GM19452 (cell line): ENCODE measurements around the gene LSM14B.
"Not testable (repeated sequence)": the region's sequence is repeated elsewhere in the genome, so short reads cannot be mapped to it uniquely, and the experiment has no call there.

Experiments used
- ATAC-seq: cut with Tn5 transposase; IDR thresholded peaks from one replicate; pipeline ENCODE4 v1.9.1; 2021; ENCODE audit not compliant: unreplicated experiment

LSM14B gene

DNA sequence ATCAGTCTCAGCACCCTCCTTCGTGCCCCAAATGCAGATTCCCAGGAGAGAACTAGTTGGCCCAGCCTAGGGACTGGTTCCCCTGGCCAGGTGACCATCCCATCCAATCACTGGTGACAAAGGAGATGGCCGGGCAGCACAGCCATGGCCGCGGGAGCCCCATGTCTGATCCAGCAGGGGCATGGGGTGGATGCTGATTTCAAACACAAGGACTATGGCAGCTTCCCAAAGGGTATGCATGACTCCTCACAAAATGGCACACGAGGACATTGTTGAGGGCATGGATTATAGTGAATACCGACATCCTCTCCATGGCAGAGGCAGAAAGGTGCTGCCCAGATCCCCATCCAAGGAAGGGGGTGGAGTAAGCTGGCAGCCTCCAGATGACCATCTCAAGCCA, 9.9 kb upstream of the LSM14B start:
- ATAC-seq: no peak

DNA sequence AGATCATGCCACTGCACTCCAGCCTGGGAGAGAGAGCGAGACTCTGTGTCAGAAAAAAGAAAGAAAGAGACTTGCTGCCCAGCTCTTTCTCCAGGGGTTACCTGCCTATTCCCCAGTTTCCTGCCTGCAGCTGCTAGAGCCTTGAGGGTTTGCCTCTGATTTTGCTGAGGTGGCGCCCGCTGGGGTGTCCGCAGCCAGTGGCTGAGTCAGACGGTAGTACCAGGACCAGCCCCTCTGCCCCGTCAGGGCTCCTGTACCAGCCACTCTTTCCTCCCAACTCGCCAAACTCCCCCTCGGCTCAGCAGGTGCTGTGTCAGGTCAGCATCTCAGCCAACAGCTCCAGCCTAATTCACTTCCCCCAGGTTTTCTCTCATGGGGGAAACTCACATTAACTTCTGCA, 7.4 kb upstream of the LSM14B start:
- no peak for ATAC-seq

DNA sequence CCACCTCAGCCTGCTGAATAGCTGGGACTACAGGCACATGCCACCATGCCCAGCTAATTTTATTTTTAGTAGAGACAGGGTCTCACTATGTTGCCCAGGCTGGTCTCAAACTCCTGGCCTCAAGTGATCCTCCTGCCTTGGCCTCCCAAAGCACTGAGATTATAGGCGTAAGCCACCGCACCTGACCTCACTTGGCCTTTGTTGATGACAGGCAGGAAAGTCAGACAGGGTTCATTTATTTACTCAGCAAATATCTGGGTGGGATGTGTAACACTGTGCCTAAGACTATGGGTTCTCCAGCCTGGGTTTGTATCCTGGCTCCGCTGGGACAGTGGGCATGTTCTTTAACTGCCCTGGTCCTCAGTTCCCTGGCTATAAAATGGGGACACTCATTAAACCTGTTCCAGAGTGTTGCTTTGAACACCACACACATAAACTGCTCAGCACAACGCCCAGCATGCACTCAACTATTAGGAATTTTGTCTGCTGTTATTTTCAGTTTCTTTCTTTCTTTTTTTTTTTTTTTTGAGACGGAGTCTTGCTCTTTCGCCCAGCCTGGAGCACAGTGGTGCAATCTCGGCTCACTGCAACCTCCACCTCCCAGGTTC, 6.4 kb upstream of the LSM14B start:
- ATAC-seq: not testable (repeated sequence)

DNA sequence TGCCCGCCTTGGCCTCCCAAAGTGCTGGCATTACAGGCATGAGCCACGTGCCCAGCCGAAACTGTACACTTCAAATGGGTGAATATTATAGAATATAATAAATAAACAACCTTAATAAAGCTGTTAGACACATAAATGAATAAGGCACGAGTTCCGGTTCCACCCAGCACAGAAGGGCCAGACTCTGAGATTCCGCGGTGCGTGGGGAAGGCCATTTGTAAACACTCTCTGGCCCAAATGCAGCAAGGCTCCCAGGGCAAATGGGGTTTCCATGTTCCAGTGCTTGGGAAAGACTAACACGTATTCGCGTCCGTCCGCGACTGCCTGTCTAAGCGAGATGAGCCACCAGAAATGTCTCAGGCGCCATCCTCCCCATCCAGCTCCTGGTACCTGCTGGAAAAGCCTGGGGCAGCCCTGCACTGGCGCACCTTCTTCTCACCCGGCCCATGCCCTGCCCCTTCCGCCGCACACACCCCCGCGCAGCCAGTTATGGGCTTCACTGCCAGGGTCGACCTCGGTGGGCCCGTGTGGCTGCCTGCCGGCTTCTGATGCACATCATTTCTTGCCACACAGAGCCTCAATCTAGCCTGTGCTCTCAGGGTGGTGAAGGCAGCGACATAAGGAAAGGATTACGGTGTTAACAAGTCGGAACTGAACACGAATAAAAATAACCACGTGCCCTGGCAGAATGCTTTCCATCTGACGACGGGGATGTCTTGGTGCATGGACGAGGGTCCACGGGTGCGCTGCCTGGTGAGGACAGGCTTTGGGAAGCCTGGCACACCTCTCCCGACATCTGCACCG, 5.5 kb upstream of the LSM14B start:
- ATAC-seq: no peak

DNA sequence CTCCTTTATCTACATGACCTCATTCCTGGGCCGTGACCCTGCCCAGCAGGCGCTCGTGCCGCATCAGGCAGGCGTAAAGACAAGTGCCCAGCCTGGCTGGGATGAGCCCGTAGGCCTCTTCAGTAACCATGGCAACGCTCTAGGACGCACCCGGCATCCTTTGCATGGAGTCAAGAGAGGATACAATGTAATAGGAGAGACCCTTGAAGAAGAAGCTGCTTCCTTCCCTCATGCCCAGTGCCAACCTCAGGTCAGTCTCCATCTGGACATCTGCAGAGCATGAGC, 5.0 kb upstream of the LSM14B start:
- ATAC-seq: no peak

DNA sequence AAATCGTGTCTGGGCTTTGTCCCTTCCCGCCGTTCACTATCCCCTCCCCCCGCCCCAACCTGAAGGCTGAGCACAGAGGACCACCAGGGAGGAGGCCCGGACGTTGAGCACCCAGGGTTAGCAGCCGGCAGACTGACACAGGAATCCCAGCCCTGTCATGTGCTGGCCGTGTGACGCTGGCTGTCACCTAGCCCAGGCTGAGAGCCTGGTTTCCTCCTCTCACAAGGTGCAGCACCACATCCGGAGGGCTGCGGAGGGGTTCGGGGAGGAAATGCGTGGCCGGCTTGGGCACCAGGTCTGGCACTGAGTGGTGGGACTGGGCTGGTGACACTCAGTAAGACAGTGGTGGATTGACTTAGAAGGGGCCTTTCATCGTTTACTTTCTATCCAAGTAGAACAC, 4.6 kb upstream of the LSM14B start:
- ATAC-seq: no peak

DNA sequence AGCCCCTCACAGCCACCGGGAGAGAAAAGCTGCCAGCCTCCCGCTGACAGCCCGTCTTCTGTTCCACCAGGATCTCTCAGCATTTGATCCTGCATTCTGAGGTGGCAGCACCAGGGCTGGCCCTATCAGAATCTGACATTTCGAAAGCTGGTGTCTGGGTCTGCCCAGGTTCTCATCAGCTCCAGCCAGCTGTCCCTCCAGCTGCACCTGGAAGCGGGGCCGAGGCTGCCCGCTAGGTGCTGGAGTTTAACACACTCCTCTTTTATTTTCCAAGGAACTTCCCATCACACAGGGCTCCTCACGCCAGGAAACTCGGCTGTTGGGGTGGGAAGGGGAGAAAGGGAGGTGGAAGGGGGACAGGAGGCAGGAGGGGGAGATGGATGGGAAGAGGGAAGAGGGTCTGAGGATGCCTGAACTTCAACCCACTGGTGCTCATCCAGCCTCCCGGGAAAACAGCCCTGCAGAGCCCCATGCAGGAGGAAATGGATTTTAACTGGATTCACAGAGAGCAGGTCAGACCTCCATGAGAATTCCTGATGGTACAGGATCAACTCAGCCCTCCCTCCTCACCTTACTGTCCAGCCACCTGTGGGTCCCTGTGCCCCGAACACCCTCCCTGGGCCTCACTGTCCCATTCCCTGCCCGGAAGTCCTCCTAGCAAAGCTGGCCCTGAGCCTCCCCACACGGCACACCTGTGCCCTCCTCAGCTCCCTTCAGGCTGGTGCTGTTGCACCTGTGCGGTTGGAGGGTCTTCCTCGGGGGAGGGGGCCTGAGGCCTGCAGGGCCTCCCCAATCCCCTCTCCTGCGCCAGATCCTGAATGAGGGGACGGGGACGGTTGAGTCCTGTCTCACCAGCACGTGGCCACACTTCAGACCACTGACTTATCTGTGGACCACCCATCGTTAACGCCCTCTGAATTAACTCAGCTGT, 3.9 kb upstream of the LSM14B start:
- ATAC-seq: no peak

DNA sequence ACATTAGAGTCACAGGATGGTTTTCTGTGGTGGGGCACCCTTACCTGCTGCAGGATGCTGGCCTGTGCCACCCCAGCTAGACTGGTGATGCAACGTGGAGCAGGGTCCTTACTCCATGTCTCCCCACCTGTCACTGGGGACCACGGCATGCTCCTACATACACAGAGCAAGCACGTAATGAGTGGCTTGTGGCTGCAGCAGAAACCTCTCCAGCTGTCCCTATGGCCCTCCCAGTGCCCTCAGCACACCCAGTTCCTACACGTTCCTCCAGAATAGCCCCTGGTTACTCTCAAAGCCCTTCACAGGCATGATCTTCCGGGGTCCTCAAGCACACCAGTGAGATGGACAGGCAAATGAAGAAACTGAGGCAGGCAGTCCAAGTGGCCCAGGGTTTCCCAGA, 3.2 kb upstream of the LSM14B start:
- ATAC-seq: no peak

DNA sequence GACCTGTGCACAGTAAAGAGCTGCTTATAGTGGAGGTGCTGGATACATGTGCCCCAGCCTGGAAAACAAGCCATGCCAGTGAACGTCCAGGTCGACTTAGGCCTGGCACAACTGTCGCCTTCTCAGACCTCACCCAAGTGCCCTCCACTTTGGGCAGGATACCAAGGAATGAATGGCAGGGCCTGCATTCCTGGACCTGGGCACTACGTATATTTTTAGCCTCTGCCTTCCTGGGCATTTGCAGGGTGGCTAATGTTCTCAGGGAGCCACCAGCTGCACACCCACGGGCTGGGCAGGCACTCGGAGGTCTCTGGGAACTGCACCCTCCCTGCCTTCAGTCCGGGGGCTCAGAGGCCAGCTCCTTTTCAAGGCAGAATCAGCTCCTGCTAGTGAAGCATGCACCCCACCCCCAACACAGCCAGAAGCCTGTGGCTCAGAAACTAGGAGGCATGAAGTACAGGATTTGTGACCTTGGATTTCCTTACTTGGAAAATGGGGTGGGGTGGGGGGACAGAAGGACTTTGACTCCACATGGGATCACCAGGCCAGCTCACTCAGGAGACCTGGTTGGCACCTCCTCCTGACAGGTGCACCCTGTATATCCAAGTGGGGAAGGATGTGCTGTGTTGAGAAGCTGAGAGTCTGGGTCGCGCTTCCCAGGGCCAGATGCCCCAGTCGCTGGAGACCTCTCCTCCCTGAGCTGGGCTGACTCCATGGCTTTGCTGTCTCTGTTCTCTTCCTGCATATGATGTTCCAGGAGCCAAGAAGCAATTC, 2.5 kb upstream of the LSM14B start:
- no peak for ATAC-seq

DNA sequence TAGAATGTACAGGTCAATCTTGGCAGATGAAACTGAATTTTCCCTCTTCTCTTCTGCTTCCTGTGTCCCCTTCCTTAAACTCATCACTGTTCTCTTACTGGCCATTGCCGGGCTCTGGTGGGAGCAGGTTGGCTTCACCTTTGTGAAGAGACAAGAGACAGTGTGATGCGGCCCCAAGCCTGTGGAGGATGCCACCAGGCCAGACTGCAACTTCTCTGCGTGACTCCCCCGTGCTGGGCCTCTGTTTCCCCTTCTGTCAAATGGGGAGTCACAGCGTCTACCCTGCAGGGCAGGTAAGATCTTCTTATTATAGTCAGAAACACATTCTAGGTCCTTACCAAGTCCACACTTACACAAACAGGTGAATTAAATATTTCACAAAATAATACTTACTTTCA, 1.9 kb upstream of the LSM14B start:
- ATAC-seq: no peak

DNA sequence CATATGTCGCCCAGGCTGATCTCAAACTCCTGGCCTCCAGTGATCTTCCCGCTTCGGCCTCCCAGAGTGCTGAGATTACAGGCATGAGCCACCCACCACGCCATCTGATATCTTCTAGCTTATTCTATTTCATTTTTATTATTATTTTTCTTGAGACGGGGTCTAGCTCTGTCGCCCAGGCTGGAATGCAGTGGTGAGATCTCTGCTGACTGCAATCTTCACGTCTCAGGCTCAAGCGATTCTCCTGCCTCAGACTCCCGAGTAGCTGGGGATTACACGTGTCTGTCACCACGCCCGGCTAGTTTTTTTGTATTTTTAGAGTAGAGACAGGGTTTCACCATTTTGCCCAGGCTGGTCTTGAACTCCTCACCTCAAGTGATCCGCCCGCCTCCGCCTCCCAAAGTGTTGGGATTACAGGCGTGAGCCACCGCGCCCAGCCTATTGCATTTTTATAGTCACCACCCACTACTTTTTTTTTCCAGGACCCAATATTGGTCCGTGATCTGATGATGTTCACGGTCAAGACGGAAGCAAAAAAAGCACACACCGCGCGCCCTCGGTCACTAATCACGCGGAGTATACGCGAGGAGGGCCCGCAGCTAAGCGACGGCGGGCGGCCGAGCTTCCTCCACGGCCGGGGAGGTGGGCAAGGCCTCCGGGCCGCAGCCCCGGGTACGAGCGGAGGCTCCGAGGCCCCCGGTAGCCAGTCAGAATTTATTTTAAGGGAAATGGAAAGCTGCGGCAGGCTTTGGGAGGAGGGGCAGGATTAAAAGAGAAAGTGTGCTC, 1.1 kb upstream of the LSM14B start:
- ATAC-seq: peak; percentile 8

DNA sequence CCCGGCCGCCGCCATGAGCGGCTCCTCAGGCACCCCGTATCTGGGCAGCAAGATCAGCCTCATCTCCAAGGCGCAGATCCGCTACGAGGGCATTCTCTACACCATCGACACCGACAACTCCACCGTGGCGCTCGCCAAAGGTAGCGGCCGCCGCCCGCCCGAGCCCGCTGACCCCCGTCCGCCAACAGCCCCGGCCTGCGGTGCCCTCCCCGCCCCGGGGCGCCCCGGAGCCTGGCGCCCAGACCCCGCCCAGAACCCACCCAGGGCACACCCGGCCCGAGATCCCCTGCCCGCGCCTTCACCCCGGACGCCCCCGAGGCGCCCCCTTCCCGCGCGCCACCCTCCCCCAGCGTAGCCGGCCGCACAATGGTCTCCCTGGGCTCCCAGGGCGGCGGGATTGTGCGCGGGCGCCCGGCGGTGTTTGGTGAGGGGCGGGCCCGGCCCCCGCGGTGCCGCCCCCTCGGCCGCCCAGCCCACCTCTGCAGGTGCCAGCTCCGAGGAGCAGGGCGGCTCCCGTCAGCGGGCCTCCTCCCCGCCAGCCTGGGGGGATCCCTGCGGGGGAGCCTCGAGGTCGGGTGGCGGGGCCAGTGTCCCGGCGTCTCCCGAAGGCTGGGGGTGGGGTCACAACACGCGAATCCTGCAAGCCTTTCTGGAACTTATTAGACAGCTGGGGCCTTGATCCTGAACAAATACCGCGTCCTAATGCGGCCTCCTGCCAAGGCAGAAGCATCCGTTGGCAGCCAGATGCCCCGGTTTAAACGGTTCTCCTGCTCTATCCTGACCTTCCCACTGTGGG, 577 bp downstream of the LSM14B start:
- peak; percentile 16 for ATAC-seq

DNA sequence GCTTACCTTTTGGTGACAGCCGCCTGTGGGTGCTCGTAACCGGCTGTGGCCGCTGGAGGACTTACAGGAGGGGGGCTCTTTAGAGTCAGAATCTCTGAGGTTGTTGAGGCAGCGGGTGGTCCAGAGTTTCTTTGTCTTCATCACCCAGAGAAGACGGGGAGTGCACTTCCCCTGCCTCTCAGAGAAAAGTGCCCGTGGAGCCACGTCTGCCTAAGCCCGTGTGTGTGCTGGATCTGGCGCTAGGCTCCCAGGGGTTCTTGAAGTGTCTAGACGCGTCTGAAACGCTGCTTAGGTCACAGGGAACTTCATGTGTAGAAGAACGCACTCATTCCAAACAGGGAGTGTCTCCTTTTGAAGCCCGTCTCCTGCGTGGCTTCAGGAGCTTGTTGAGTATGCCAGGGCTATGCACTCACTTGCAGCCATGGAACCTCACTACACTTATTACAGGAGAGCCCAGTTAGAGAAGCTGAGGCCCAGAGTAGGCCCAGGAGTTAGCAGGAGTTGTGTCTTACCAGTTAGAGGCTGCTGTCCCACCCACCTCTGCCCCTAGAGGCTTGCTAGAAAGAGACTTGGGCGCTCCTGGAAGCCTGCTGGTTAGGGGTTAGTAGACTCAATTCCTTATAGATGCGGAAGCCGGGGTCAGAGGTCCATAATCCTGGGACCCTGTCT, 1.3 kb downstream of the LSM14B start:
- ATAC-seq: no peak

DNA sequence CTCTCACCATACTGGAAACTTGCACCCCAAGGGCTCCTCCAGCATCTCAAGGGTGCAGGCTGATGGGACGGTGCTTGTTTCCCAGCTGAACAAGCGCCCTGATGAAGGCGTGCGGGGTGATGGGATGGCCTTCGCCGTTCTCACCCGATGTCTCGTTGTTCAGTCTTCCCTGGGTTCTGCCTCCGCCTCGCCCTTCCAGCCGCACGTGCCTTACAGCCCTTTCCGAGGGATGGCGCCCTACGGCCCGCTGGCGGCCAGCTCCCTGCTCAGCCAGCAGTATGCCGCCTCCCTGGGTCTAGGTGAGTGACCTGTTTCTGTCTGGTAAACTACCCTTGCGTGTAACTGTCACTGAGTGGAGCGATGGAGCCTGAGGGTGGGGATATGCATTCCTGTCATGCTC, 3.9 kb downstream of the LSM14B start:
- ATAC-seq: no peak

DNA sequence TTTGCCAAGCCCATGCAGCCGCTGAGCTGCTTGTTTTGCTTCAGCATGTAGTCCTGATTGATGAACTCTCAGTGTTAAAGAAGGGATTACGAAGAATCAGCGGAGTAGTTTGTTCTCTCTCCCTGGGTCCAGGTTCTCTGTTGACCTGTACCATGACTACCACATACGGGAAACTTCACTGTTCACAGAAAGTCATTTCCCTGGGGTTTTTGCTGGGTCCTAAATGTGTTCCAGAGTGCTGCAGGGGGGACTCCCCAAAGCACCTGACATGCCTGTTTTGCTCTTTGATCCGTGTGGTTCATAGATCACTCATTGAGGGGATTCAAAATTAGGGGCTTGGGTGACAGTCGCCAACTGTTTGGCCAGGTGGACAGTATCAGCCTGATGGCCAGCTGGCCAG, 5.5 kb downstream of the LSM14B start:
- no peak for ATAC-seq

DNA sequence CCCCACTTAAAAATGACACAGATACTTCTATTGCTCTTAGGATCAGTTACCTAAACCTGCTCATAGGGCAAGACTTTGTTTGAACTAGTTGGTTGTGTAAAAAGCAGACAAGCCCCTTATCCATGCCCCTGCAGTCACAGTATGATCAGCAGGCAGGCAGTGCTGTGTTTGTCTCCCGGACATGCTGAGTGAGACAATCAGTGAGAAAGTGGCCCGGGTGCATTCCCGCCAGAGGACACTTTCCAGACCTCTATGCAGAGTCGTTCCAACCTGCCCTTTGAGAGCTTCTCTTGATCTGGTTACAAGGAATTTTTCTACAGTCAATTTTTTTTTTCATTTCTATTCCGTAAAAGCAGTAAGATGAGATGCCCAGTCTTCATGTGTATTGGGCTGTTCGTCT, 6.2 kb downstream of the LSM14B start:
- ATAC-seq: no peak

DNA sequence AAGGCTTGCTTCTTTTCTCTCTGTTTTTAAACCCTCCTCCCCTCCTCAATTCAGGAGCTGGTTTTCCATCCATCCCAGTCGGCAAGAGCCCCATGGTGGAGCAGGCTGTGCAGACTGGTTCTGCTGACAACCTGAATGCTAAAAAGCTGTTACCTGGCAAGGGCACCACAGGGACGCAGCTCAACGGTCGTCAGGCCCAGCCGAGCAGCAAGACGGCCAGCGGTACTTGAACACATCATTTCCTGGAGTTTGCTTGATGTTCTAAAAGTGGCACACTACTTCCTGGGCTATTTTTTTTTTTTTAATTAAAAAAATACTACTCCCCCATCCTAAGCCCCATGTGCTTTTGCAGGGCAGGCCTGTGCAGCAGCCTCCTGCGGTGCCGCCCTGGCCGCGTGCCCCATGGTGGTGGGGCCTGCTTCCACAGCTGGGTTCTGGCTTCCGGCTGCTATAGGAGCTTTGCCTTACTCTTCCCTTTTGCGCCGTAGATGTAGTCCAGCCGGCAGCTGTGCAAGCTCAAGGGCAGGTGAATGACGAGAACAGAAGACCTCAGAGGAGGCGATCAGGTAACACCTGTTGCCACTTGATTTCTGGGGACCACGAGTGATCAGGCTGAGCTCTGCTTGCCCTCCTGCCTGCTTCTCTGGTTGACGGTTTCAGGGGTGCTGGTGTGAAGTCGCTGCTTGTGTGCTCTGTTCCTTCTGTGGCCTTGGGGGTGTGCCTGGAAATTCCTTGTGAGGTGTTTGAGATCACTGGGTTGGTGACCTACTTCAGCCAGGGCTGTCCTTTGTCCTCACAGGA, 7.7 kb downstream of the LSM14B start:
- no peak for ATAC-seq

DNA sequence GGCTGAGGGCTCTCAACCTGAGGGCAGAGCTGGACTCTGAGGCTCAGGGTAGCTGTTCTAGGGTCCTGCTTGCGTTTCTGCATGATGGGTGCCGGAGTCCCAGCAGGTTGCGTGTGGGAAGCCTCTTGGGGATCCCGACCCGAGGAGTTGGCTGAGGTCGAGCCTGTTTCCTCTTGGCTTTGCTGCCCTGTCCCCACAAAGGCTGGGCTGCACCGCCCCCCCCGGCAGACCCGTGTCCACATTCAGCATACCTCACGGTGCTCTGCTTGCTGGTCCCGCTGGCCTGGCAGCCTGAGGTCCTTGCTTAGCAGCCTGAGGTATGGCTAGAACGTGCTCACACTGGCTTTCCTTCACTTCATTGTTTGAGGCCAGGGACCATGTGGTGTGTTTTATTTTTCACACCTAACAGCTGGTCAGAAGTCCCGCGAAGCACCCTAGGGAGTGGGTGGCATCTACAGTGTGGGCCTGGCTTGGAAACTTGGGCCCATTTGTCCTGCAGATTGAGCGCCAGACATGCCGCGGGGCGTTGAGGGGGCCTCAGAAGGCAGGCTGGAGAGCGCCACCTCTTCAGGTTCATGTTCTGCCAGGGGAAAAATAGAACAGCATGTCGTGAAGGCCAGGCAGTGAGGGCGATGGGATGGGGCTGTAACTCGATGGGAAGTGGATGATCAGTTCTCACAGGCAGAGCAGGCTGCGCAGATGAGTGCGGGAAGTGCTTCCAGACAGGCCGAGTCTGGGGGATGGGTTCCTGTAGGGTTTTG, 9.5 kb downstream of the LSM14B start:
- ATAC-seq: no peak
